Vagina (tissue), 2 donors: ENCODE data around the gene INKA2.

Experiments used
- CTCF ChIP-seq, 3 experiments: fragments of 450-650 bp in 2 of 3; fragments of 200-600 bp in 1 of 3; sonication (generic) in 1 of 3; IDR thresholded peaks; one replicate each; pipeline ENCODE4 v1.5.1; 2017 to 2019; ENCODE audit warnings: antibody characterized with exemption in 3 of 3, mild to moderate bottlenecking in 2 of 3, moderate library complexity in 2 of 3
- POLR2A ChIP-seq, 2 donors: fragments of 450-650 bp; IDR thresholded peaks; one replicate each; pipeline ENCODE4 v1.6.1; 2017; ENCODE audit warnings: antibody characterized with exemption in 2 of 2, mild to moderate bottlenecking in 2 of 2, moderate library complexity in 2 of 2
- POLR2AphosphoS5 ChIP-seq, 2 donors: sonication (generic); formaldehyde crosslinking; IDR thresholded peaks; one replicate each; pipeline ENCODE4 v1.9.0; 2017; ENCODE audit warnings: antibody characterized with exemption in 2 of 2, mild to moderate bottlenecking in 2 of 2, low read depth in 1 of 2; ENCODE audit not compliant: insufficient read depth in 1 of 2

DNA sequence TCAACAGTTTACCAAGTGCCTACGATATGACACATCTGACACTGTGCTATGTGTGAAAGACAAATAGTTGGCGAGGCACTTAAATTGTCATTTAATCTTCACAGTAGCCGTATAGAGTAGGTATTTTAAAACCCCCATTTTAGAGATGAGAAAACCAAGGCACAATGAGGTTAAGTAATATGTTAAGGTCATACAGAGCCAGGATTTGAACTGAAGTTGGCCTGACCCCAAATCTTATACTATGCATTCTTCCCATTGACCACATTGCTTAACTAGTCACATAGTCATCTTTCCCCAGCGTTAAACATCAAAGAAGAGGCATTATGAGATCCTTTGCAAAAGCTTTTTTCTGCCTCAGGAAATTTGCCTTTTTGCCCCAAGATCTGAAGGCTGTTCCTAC is 3.9 kb downstream of the INKA2 start:
- TF ChIP-seq POLR2A (IDR thresholded peaks at IDR 0.05) = no peak
- TF ChIP-seq CTCF (IDR thresholded peaks at IDR 0.05) = no peak
- TF ChIP-seq POLR2AphosphoS5 (IDR thresholded peaks at IDR 0.05; ENCODE audit: insufficient read depth in 1 of 2, low read depth in 1 of 2) = no peak
